ENCODE measurements around the gene KIF16B.

DNA sequence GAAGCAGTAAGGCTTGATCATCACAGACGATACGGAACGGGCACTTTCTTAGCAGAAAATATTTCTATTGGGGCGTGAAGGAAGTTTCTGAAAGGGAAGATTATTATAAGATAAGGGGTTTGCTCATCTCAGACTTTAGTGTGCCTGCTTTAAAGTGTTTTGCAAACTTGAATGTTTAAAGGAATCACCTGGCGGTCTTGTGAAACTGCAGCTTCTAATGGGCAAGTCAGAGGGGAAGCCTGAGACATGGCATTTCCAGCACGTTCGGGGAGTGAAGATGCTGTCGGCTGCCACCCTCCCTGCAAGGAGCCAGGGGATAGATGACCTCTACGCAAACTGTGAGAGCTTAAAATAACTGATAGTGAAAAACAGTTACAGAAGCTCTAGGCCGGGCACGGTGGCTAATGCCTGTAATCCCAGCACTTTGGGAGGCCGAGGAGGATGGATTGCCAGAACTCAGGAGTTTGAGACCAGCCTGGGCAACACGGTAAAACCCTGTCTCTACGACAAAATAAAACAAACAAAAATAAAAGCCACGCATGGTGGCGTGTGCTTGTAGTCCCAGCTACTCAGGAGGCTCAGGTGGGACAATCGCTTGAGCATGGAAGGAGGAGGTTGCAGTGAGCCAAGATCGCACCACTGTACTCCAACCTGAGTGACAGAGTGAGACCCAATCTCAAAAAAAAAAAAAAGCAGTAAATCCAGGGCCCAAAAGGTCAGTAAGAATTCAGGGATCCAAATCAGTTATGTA, 2.3 kb upstream of the KIF16B start:
- TF ChIP-seq POLR2AphosphoS5 (IDR thresholded peaks at IDR 0.05; ENCODE audit: low read depth, low read length) = no peak
- TF ChIP-seq SIN3A (IDR thresholded peaks at IDR 0.05; ENCODE audit: borderline replicate concordance, insufficient read depth, low read length) = no peak
- no peak for TF ChIP-seq TAF1 (IDR thresholded peaks at IDR 0.05; ENCODE audit: borderline replicate concordance, insufficient read depth, low read length)
- TF ChIP-seq, protein P1, sequence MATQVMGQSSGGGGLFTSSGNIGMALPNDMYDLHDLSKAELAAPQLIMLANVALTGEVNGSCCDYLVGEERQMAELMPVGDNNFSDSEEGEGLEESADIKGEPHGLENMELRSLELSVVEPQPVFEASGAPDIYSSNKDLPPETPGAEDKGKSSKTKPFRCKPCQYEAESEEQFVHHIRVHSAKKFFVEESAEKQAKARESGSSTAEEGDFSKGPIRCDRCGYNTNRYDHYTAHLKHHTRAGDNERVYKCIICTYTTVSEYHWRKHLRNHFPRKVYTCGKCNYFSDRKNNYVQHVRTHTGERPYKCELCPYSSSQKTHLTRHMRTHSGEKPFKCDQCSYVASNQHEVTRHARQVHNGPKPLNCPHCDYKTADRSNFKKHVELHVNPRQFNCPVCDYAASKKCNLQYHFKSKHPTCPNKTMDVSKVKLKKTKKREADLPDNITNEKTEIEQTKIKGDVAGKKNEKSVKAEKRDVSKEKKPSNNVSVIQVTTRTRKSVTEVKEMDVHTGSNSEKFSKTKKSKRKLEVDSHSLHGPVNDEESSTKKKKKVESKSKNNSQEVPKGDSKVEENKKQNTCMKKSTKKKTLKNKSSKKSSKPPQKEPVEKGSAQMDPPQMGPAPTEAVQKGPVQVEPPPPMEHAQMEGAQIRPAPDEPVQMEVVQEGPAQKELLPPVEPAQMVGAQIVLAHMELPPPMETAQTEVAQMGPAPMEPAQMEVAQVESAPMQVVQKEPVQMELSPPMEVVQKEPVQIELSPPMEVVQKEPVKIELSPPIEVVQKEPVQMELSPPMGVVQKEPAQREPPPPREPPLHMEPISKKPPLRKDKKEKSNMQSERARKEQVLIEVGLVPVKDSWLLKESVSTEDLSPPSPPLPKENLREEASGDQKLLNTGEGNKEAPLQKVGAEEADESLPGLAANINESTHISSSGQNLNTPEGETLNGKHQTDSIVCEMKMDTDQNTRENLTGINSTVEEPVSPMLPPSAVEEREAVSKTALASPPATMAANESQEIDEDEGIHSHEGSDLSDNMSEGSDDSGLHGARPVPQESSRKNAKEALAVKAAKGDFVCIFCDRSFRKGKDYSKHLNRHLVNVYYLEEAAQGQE (IDR thresholded peaks at IDR 0.05; ENCODE audit: insufficient read depth in 1 of 2, low read depth in 2 of 2, low read length in 2 of 2) = no peak
